AG04450 (cell line): ENCODE data around the gene AKAP7. TPM values are rescaled to one million over a fixed set of nuclear protein-coding genes. Genes with fewer than 3 reads are reported as not detected.

Experiments used
- CTCF ChIA-PET: fragments of 300-600, 350-600 bp; formaldehyde crosslinking; extraction: SDS; loops from one replicate; lab custom pipeline; 2022; ENCODE audit warnings: antibody characterized with exemption, inconsistent platforms; lab: Charles Lee
- POLR2A ChIA-PET: fragments of 350-600 bp; formaldehyde crosslinking; extraction: SDS; loops from one replicate; lab custom pipeline; 2021; ENCODE audit warnings: antibody characterized with exemption, inconsistent platforms; lab: Yijun Ruan, JAX
- DNase-seq: peaks from one replicate; pipeline ENCODE4 v3.0.0-alpha.2; 2011; ENCODE audit warnings: low read depth, low spot score
- H3K27ac ChIP-seq: one replicate; pipeline ENCODE4 v1.5.1; 2012; ENCODE audit warnings: low read depth, low read length, control low read depth
- H3K27me3 ChIP-seq: one replicate; pipeline ENCODE4 v1.6.0; 2012; ENCODE audit warnings: low read length; ENCODE audit not compliant: control insufficient read depth, insufficient read depth
- H3K4me3 ChIP-seq: 2 replicates; pipeline ENCODE4 v1.5.1; 2011; ENCODE audit warnings: mild to moderate bottlenecking, low read depth, low read length, control low read depth
- H3K9me3 ChIP-seq: 2 replicates; pipeline ENCODE4 v1.5.1; 2012; ENCODE audit warnings: low read length; ENCODE audit not compliant: control insufficient read depth, insufficient read depth
- polyA plus RNA-seq: library from polyadenylated mRNA; depleted of rRNA; stranded (reverse); fragments of >200 nt; gene quantifications from 2 replicates; pipeline ENCODE4 v1.2.3, GENCODE V29; 2011
- TF ChIP-seq, protein P1 (sequence below): IDR thresholded peaks from 2 replicates; pipeline ENCODE4 v1.5.1; 2011; ENCODE audit warnings: low read depth, low read length, control low read depth, inconsistent platforms

The AKAP7 gene
- polyA plus RNA-seq, 1 experiment: 1.9 TPM

DNA sequence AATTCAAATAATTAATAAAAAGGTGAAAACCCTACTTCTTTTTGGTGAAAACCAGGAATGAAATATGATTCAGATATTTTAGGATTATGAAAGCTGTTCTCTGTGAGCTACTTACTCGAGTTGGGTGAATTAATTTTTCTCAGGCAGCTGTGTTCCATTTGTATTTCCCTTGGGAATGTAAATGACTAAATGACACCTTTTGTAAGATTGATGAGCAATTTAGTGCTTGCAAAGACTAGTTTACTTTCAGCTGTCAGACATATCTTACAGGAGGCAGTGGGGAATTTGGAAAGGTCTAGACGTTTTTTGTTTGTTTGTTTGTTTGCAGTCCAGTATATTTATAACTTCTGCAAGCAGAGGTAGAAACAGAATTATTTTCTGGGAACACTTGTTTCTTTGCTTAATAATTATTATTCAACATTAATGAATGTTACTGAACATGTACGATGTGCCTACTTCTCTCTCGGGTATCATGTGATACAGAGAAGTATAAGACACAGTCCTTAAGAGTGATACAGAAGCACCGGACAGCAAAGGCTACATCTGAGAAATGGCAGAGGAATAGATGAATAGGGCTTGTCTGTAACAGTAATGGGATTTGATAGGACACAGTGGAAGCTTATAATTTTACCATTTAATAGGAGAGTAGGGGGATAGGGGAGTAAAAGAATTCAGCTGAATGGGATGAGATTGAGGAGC lies 91.3 kb downstream of the AKAP7 start:
- Histone ChIP-seq H3K27ac (no peak overlapping the region), H3K4me3 (no peak overlapping the region), H3K9me3 (no peaks in the 10 kb centered on the region), H3K27me3 (no peaks in the 10 kb centered on the region)
- DNase-seq: no peak
- ChIA-PET CTCF (no interaction called here), POLR2A (no interaction called here)
- TF ChIP-seq, protein P1, sequence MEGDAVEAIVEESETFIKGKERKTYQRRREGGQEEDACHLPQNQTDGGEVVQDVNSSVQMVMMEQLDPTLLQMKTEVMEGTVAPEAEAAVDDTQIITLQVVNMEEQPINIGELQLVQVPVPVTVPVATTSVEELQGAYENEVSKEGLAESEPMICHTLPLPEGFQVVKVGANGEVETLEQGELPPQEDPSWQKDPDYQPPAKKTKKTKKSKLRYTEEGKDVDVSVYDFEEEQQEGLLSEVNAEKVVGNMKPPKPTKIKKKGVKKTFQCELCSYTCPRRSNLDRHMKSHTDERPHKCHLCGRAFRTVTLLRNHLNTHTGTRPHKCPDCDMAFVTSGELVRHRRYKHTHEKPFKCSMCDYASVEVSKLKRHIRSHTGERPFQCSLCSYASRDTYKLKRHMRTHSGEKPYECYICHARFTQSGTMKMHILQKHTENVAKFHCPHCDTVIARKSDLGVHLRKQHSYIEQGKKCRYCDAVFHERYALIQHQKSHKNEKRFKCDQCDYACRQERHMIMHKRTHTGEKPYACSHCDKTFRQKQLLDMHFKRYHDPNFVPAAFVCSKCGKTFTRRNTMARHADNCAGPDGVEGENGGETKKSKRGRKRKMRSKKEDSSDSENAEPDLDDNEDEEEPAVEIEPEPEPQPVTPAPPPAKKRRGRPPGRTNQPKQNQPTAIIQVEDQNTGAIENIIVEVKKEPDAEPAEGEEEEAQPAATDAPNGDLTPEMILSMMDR: no peak

DNA sequence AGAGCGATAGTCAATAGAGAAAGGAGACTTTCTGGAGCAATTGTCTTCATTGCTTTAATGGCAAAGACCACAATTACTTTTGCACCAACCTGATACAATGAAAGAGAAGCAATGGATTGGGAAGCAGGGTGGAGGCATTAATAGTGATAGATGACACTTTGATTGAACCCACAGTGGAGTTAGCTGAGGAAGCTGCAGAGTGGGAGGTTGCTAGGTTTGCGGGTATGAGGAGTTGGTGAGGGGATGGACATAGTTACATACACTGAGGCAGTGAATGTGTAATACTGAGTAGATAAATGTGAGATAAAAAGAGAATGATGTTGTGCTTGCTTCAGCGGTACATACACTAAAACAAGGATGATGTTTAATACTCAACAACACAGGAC lies 91.9 kb downstream of the AKAP7 start:
- POLR2A ChIA-PET: no interaction called here
- Histone ChIP-seq H3K27me3 (no peaks in the 10 kb centered on the region), H3K9me3 (no peaks in the 10 kb centered on the region), H3K27ac (no peak overlapping the region), H3K4me3 (no peak overlapping the region)
- no peak for DNase-seq
- CTCF ChIA-PET: no interaction called here
- TF ChIP-seq, protein P1: no peak

DNA sequence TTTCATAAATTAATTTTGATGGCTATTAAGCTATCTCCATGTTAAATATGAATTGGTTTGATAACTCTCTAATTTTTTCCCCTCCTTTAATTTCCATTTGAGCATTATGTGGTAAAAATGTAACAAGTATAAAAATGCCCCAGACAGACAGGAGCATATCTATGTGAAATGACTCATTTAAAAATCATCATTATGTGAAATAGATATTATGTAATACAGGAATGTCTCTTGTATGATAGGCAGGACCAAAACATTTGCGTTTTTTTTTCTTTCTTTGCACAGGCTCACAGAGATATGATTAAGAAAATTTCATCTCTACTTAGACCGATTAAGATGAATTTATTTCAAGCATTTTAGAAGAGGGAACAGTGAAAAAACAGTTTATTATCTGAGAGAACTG lies 95.8 kb downstream of the AKAP7 start:
- no peak for DNase-seq

GRCh38 chr6:131231891-131232290 lies 96.6 kb downstream of the AKAP7 start:
- ChIA-PET CTCF (no interaction called here), POLR2A (no interaction called here)
- Histone ChIP-seq H3K27ac (no peak overlapping the region), H3K27me3 (no peaks in the 10 kb centered on the region), H3K9me3 (no peaks in the 10 kb centered on the region), H3K4me3 (no peak overlapping the region)
- DNase-seq: no peak
- TF ChIP-seq, protein P1: no peak

More for the DNA sequence above, 95.8 kb downstream of the AKAP7 start:
- CTCF ChIA-PET: no interaction called here
- Histone ChIP-seq H3K4me3 (no peak overlapping the region), H3K9me3 (no peaks in the 10 kb centered on the region), H3K27me3 (no peaks in the 10 kb centered on the region), H3K27ac (no peak overlapping the region)
- TF ChIP-seq, protein P1: no peak
- POLR2A ChIA-PET: no interaction called here

GRCh38 chr6:131244942-131245341 lies 109.7 kb downstream of the AKAP7 start:
- no peaks in the 10 kb centered on the region for H3K9me3 ChIP-seq
- no peaks in the 10 kb centered on the region for H3K27me3 ChIP-seq
- DNase-seq: no peak
- TF ChIP-seq, protein P1: no peak
- ChIA-PET CTCF (interaction anchor here (0.7 kb wide), 1 partner anchor 936 kb away, joined by 6 read pairs; no protein-coding TSS in a partner anchor), POLR2A (no interaction called here)
- H3K4me3 ChIP-seq: no peak overlapping the region
- H3K27ac ChIP-seq: no peak overlapping the region
